GM21576 (cell line): Measurements from ENCODE around the gene RAB26.

ENCODE experiments used
- ATAC-seq: cut with Tn5 transposase; IDR thresholded peaks from one replicate; pipeline ENCODE4 v1.9.1; 2021; ENCODE audit warnings: mild to moderate bottlenecking, moderate library complexity; ENCODE audit not compliant: unreplicated experiment

Gene RAB26

GRCh38 chr16:2142942-2143877, 5.2 kb upstream of the RAB26 start:
- no peak for ATAC-seq

GRCh38 chr16:2143878-2144485, 4.4 kb upstream of the RAB26 start:
- ATAC-seq: no peak

- ATAC-seq: no peak
Observed at GRCh38 chr16:2145843-2146242, 2.6 kb upstream of the RAB26 start.

- ATAC-seq: no peak
Observed at GRCh38 chr16:2147378-2147777, 1.0 kb upstream of the RAB26 start.

- ATAC-seq: no peak
Observed at GRCh38 chr16:2148714-2149629, 547 bp downstream of the RAB26 start.

- no peak for ATAC-seq
Observed at GRCh38 chr16:2149630-2150417, 1.4 kb downstream of the RAB26 start.

GRCh38 chr16:2150418-2151187, 2.2 kb downstream of the RAB26 start:
- no peak for ATAC-seq

- no peak for ATAC-seq
Observed at GRCh38 chr16:2151188-2152091, 3.0 kb downstream of the RAB26 start.

GRCh38 chr16:2152695-2153506, 4.5 kb downstream of the RAB26 start:
- no peak for ATAC-seq

- ATAC-seq: no peak
Observed at GRCh38 chr16:2154533-2155090, 6.2 kb downstream of the RAB26 start.

GRCh38 chr16:2155091-2155950, 6.9 kb downstream of the RAB26 start, which contains the start of gene TRAF7:
TRAF7 (plus strand) TSS chr16:2155782; CDS start chr16:2163921, 8,139 bp downstream.
- ATAC-seq: peak; percentile 87

GRCh38 chr16:2155977-2156848, 7.8 kb downstream of the RAB26 start:
- no peak for ATAC-seq

- ATAC-seq: no peak
Observed at GRCh38 chr16:2156849-2157224, 8.4 kb downstream of the RAB26 start.

GRCh38 chr16:2157480-2158261, 9.2 kb downstream of the RAB26 start:
- no peak for ATAC-seq

- ATAC-seq: no peak
Observed at GRCh38 chr16:2158262-2158638, 9.8 kb downstream of the RAB26 start.
